Heart right ventricle (tissue), 16 donors: ENCODE results near the gene RELCH. TPM values are rescaled to one million over a fixed set of nuclear protein-coding genes. Genes with fewer than 3 reads are reported as not detected.
"Not testable (repeated sequence)": the region's sequence is repeated elsewhere in the genome, so short reads cannot be mapped to it uniquely, and the experiment has no call there.

Experiments
- ATAC-seq, 8 donors: fragments of 200-7000 bp; cut with Tn5 transposase; one replicate each; pipeline ENCODE4 v1.9.1; 2020; ENCODE audit warnings: mild to moderate bottlenecking in 8 of 8, moderate library complexity in 8 of 8, moderate number of reproducible peaks in 1 of 8
- DNase-seq, 2 donors: peaks; one replicate each; pipeline ENCODE4 v3.0.0-alpha.2; 2020
- H3K27ac ChIP-seq, 10 donors: fragments of 200-600 bp; sonication (generic) in 2 of 10; one replicate each; pipeline versions ENCODE4 v1.5.0 to v1.8.0; 2020 to 2022; ENCODE audit warnings: mild to moderate bottlenecking in 3 of 10
- H3K27me3 ChIP-seq, 7 donors: fragments of 200-600 bp; one replicate each; pipeline ENCODE4 v1.8.0; 2021 to 2022; ENCODE audit warnings: mild to moderate bottlenecking in 2 of 7
- H3K36me3 ChIP-seq, 9 donors: fragments of 200-600 bp; sonication (generic) in 1 of 9; one replicate each; pipeline versions ENCODE4 v1.5.0 to v1.8.0; 2020 to 2022; ENCODE audit warnings: mild to moderate bottlenecking in 2 of 9
- H3K4me1 ChIP-seq, 9 donors: fragments of 200-600 bp; sonication (generic) in 1 of 9; one replicate each; pipeline versions ENCODE4 v1.5.0 to v1.8.0; 2020 to 2022; ENCODE audit warnings: mild to moderate bottlenecking in 4 of 9
- H3K4me3 ChIP-seq, 10 donors: fragments of 200-600 bp; sonication (generic) in 2 of 10; one replicate each; pipeline versions ENCODE4 v1.5.0 to v1.8.0; 2020 to 2022; ENCODE audit warnings: mild to moderate bottlenecking in 7 of 10, moderate library complexity in 2 of 10
- H3K9me3 ChIP-seq, 11 donors: fragments of 200-600 bp in 10 of 11; sonication (generic) in 2 of 11; one replicate each; pipeline versions ENCODE4 v1.5.0 to v1.8.0; 2013 to 2022; ENCODE audit warnings: mild to moderate bottlenecking in 2 of 11, control low read depth in 1 of 11, moderate library complexity in 1 of 11
- WGBS, 2 donors: extraction: QIAGEN DNeasy Blood & Tissue Kit; methylation state at CpG; one replicate each; pipeline ENCODE4 v1.1.7; 2013; ENCODE audit warnings: inconsistent platforms in 1 of 2; 5-methylcytosine and 5-hydroxymethylcytosine counted together
- intact Hi-C, 10 donors: fragments of 100-400 bp; cut with DNase I; formaldehyde crosslinking; loops; one replicate each; pipeline versions ENCODE4 v1.11.1 to v1.14.2; 2022
- polyA plus RNA-seq, 2 donors: library from polyadenylated mRNA; stranded (reverse); fragments of 200-250 nt; gene quantifications; one replicate each; pipeline ENCODE4 v1.2.3, GENCODE V29; 2013
- total RNA-seq, 10 donors: library from RNA; stranded (reverse); fragmentation: NEBNext Ultra II Directional in 3 of 10; extraction: Animal tissue kit (Norgen Biotek cat#: 25700) in 3 of 10; gene quantifications; one replicate each; pipeline versions ENCODE4 v1.2.1 to v1.2.4, GENCODE V29; 2021 to 2023
- TF ChIP-seq, protein P1 (sequence below), 9 donors: fragments of 200-600 bp; sonication (generic) in 2 of 9; IDR thresholded peaks; one replicate each; pipeline versions ENCODE4 v1.5.0 to v1.8.0; 2021 to 2022; ENCODE audit warnings: antibody characterized with exemption in 9 of 9, mild to moderate bottlenecking in 5 of 9, moderate library complexity in 1 of 9
- donor health status: Arrhythmogenic right ventricular cardiomyopathy.
- donor health status: ischemic (EF 13 %, LVEDD 7.1; RV severe dilation, severe dysfunction).
- donor health status: healthy with polysubstance abuse.
- donor health status: DM: no; HTN: yes; CAD: no.
- donor health status: DM: no; HTN: no; CAD: no.
- donor health status: ischemic (EF 25% LVEDD 6.9; RV normal size, moderate dysfunction).
- donor health status: ischemic (EF 25% LVEDD 5.7; RV mildly dilated, moderate dysfunction).
- donor health status: healthy.
- donor health status: DM: yes; HTN: yes; CAD: no.
- donor health status: Ischemic cardiomyopathy.
- donor health status: ischemic (EF 35%, LVEDD 5.7; RV mildly dilated, moderate dysfunction).
- donor health status: nonischemic (EF 11% LVEDD 7.7; RV severe dilation, severe dysfunction).
- donor health status: DM: yes; HTN: yes; CAD: no.
- donor health status: PGD.
- donor health status: ischemic (EF 29% LVEDD 5.4; RV normal size, mild dysfunction).
- donor health status: nonischemic (EF 23%, LVEDD 6.1; RV moderate dilation, normal function).

RELCH gene
- total and polyA plus RNA-seq, 12 donors: 4.1 to 21.0 (median 15.8) TPM

DNA sequence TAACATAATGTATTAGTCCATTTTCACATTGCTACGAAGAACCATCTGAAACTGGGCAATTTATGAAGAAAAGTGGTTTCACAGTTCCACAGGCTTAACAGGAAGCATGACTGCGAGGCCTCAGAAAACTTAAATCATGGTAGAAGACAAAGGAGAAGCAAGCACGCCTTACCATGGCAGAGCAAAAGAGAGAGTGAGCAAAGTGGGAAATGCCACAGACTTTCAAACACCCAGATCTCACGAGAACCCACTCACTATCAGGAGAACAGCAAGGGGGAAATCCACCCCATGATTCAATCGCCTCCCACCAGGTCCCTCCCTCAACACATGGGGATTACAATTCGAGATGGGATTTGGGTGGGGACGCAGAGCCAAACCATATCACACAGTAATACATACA is 22.7 kb upstream of the RELCH start:
- WGBS, 2 donors: 91 to 93% methylated on average over 7 of the region's 7 CpGs
- H3K27me3 ChIP-seq: no peaks in the 10 kb centered on the region
- no peak overlapping the region for H3K4me3 ChIP-seq
- DNase-seq (no peak), ATAC-seq (no peak)
- TF ChIP-seq, protein P1, sequence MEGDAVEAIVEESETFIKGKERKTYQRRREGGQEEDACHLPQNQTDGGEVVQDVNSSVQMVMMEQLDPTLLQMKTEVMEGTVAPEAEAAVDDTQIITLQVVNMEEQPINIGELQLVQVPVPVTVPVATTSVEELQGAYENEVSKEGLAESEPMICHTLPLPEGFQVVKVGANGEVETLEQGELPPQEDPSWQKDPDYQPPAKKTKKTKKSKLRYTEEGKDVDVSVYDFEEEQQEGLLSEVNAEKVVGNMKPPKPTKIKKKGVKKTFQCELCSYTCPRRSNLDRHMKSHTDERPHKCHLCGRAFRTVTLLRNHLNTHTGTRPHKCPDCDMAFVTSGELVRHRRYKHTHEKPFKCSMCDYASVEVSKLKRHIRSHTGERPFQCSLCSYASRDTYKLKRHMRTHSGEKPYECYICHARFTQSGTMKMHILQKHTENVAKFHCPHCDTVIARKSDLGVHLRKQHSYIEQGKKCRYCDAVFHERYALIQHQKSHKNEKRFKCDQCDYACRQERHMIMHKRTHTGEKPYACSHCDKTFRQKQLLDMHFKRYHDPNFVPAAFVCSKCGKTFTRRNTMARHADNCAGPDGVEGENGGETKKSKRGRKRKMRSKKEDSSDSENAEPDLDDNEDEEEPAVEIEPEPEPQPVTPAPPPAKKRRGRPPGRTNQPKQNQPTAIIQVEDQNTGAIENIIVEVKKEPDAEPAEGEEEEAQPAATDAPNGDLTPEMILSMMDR (IDR thresholded peaks at IDR 0.05): no peak
- intact Hi-C loops: no loop called here
- H3K4me1 ChIP-seq: no peaks in the 10 kb centered on the region
- peaks cover 0 to 22% (median 2%) of the 10 kb centered on the region in 9 donors for H3K36me3 ChIP-seq
- no peaks in the 10 kb centered on the region for H3K9me3 ChIP-seq
- no peak overlapping the region for H3K27ac ChIP-seq

DNA sequence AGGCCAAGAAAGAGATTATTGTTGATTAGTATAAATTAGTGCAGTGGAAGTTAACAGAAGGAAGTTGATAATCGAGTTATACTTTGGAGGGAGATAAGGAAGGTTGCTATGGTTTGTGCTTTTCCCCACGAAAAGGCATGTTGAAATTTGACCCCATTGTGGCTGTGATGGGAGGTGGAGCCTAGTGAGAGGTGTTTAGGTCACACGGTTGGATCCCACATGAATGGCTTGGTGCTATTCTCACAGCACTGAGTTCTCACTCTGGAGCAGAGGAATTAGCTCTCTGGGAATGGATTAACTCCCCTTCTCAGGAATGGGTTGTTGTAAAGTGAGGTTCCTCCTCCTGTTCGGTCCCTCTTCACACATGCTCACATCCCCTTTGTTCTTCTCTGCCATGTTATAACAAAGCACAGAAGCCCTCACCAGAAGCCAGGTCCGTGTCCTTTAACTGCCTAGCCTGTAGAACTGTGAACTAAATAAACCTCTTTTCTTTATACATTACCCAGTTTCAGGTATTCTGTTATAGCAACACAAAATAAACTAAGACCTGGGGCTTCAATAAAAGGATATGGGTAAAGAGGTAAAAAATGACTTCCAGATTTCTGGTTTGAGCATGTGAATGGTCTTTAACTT is 22.1 kb upstream of the RELCH start:
- H3K9me3 ChIP-seq: no peaks in the 10 kb centered on the region
- DNase-seq (no peak), ATAC-seq (no peak)
- intact Hi-C loops: no loop called here
- H3K4me1 ChIP-seq: no peaks in the 10 kb centered on the region
- TF ChIP-seq, protein P1 (IDR thresholded peaks at IDR 0.05): no peak
- no peak overlapping the region for H3K4me3 ChIP-seq
- H3K27me3 ChIP-seq: no peaks in the 10 kb centered on the region
- no peak overlapping the region for H3K27ac ChIP-seq
- H3K36me3 ChIP-seq: peaks cover 0 to 15% (median 0%) of the 10 kb centered on the region in 9 donors
- WGBS, 2 donors: 70 to 80% methylated on average over 5 of the region's 5 CpGs

DNA sequence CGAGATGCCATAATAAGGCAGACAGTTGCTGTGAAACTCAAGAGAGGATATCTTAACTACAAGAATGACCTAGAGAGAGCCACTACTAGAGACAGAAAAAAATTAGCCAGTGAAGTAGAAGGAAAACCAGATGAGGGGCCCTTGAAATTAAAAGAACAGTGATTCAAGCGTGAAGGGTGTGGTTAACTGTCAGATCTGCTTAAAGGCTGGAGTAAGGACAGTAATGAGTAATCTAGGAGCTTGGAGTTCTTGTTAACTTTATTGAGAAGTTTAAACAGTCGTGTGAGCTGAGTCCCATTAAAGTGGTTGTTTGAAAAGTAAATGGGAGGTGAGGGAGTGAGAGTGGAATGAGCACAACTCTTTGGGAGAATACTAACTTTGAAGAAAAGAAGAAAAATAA is 21.5 kb upstream of the RELCH start:
- Histone ChIP-seq H3K36me3 (peaks cover 0 to 9% (median 0%) of the 10 kb centered on the region in 9 donors), H3K9me3 (no peaks in the 10 kb centered on the region), H3K4me3 (no peak overlapping the region), H3K27ac (no peak overlapping the region), H3K27me3 (no peaks in the 10 kb centered on the region), H3K4me1 (peaks cover 0 to 4% (median 0%) of the 10 kb centered on the region in 9 donors)
- intact Hi-C loops: no loop called here
- TF ChIP-seq, protein P1 (IDR thresholded peaks at IDR 0.05): no peak
- DNase-seq: no peak
- 96 to 99% methylated on average over 3 of the region's 3 CpGs for WGBS, 2 donors
- ATAC-seq: no peak

DNA sequence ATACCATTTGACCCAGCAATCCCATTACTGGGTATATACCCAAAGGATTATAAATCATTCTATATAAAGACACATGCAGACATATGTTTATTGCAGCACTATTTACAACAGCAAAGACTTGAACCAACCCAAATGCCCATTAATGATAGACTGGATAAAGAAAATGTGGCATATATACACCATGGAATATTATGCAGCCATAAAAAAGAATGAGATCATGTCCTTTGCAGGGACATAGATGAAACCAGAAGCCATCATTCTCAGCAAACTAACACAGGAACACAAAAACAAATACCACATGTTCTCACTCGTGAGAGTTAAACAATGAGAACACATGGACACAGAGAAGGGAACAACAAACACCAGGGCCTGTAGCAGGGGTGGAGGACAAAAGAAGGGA is 20.5 kb upstream of the RELCH start:
- H3K27ac ChIP-seq, DNase-seq, H3K27me3 ChIP-seq, intact Hi-C loops, H3K36me3 ChIP-seq, H3K4me3 ChIP-seq, H3K9me3 ChIP-seq, ATAC-seq: not testable (repeated sequence)
- WGBS, 2 donors: 90 to 97% methylated on average over 1 of the region's 1 CpG
- peaks cover 0 to 13% (median 0%) of the 10 kb centered on the region in 9 donors for H3K4me1 ChIP-seq

DNA sequence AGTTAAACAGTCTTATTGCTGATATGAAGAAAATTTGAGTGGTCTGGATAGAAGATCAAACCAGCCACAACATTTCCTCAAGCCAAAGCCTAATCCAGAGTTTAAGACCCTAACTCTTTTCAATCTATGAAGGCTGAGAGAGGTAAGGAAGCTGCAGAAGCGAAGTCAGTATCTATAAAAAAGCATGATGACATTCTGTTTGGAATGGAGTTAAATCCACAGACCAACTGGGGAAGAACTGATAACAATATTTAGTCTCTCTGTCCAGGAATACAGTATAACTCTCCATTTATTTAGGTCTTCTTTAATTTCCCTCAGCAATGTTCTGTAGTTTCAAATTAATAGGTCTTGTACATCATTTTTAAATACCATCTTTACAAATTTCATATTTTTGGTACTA is 16.2 kb upstream of the RELCH start:
- Histone ChIP-seq H3K9me3 (no peaks in the 10 kb centered on the region), H3K27me3 (no peaks in the 10 kb centered on the region), H3K4me1 (peaks cover 0 to 13% (median 0%) of the 10 kb centered on the region in 9 donors), H3K36me3 (peaks cover 0 to 5% (median 0%) of the 10 kb centered on the region in 9 donors), H3K4me3 (no peak overlapping the region), H3K27ac (no peak overlapping the region)
- intact Hi-C loops: no loop called here
- 71 to 74% methylated on average over 1 of the region's 1 CpG for WGBS, 2 donors
- ATAC-seq: peak in 2 of 8 donors; percentile 57 to 79
- TF ChIP-seq, protein P1 (IDR thresholded peaks at IDR 0.05): no peak
- DNase-seq: no peak
